ENCODE results near the gene PSMG1. TPM values are rescaled to one million over a fixed set of nuclear protein-coding genes. Genes with fewer than 3 reads are reported as not detected.

PSMG1 gene
- total and polyA plus RNA-seq, 7 donors = 12.7 to 67.9 (median 28.8) TPM

- H3K36me3 ChIP-seq = peaks cover 15 to 83% (median 30%) of the 10 kb centered on the region in 4 donors
- DNase-seq = no peak
- 64 to 71% methylated on average over 2 of the region's 2 CpGs for WGBS, 2 donors
Observed at GRCh38 chr21:39209334-39209688, 26.1 kb upstream of the PSMG1 start.

GRCh38 chr21:39208624-39209333 lies 25.5 kb upstream of the PSMG1 start:
- DNase-seq = no peak
- Histone ChIP-seq H3K9me3 (no peaks in the 10 kb centered on the region), H3K36me3 (peaks cover 15 to 86% (median 30%) of the 10 kb centered on the region in 4 donors), H3K27me3 (no peaks in the 10 kb centered on the region), H3K4me1 (no peaks in the 10 kb centered on the region), H3K27ac (no peak overlapping the region), H3K4me3 (no peak overlapping the region)
- intact Hi-C loops (cut with DNase I) = no loop called here
- TF ChIP-seq POLR2A (IDR thresholded peaks at IDR 0.05) = no peak
- no peak for TF ChIP-seq POLR2AphosphoS5 (IDR thresholded peaks at IDR 0.05)
- no peak for TF ChIP-seq CTCF (IDR thresholded peaks at IDR 0.05)
- no peak for TF ChIP-seq EP300 (IDR thresholded peaks at IDR 0.05)
- WGBS, 2 donors = 63 to 84% methylated on average over 6 of the region's 6 CpGs

More at GRCh38 chr21:39209334-39209688, 26.1 kb upstream of the PSMG1 start:
- TF ChIP-seq EP300 (IDR thresholded peaks at IDR 0.05) (no peak), POLR2A (IDR thresholded peaks at IDR 0.05) (no peak), CTCF (IDR thresholded peaks at IDR 0.05) (no peak), POLR2AphosphoS5 (IDR thresholded peaks at IDR 0.05) (no peak)
- no peak overlapping the region for H3K4me3 ChIP-seq
- H3K9me3 ChIP-seq = no peaks in the 10 kb centered on the region
- intact Hi-C loops (cut with DNase I) = no loop called here
- H3K27ac ChIP-seq = no peak overlapping the region
- H3K4me1 ChIP-seq = no peaks in the 10 kb centered on the region
- no peaks in the 10 kb centered on the region for H3K27me3 ChIP-seq

GRCh38 chr21:39204134-39204533 lies 20.9 kb upstream of the PSMG1 start:
- Histone ChIP-seq H3K27me3 (no peaks in the 10 kb centered on the region), H3K36me3 (peaks cover 23 to 88% (median 41%) of the 10 kb centered on the region in 4 donors), H3K9me3 (no peaks in the 10 kb centered on the region), H3K4me1 (peaks cover 0 to 8% (median 0%) of the 10 kb centered on the region in 4 donors), H3K27ac (no peak overlapping the region), H3K4me3 (no peak overlapping the region)
- WGBS, 2 donors = 63 to 88% methylated on average over 1 of the region's 1 CpG
- intact Hi-C loops (cut with DNase I) = no loop called here
- no peak for DNase-seq
- TF ChIP-seq CTCF (IDR thresholded peaks at IDR 0.05) (no peak), POLR2A (IDR thresholded peaks at IDR 0.05) (no peak), EP300 (IDR thresholded peaks at IDR 0.05) (no peak)

GRCh38 chr21:39198800-39199199 lies 15.5 kb upstream of the PSMG1 start:
- DNase-seq = no peak
- Histone ChIP-seq H3K4me1 (peaks cover 0 to 8% (median 0%) of the 10 kb centered on the region in 4 donors), H3K27ac (no peak overlapping the region), H3K27me3 (no peaks in the 10 kb centered on the region), H3K36me3 (peaks cover 12 to 92% (median 24%) of the 10 kb centered on the region in 4 donors), H3K9me3 (no peaks in the 10 kb centered on the region), H3K4me3 (no peak overlapping the region)
- TF ChIP-seq POLR2A (IDR thresholded peaks at IDR 0.05) (no peak), POLR2AphosphoS5 (IDR thresholded peaks at IDR 0.05) (no peak), CTCF (IDR thresholded peaks at IDR 0.05) (no peak), EP300 (IDR thresholded peaks at IDR 0.05) (no peak)
- WGBS, 2 donors = 82 to 85% methylated on average over 2 of the region's 2 CpGs
- intact Hi-C loops (cut with DNase I) = no loop called here
